Measurements from ENCODE around the gene TMEM208. TPM values are rescaled to one million over a fixed set of nuclear protein-coding genes. Genes with fewer than 3 reads are reported as not detected.
A peak's percentile ranks its signal among the peaks of the same experiment; 100 is the strongest.

Gene TMEM208
- total and polyA plus RNA-seq, 2 of the 13 experiments (the other 11 are each of a cell fraction or from before 2014, with no cell fraction given) = 58.8 to 72.9 TPM

- in situ Hi-C loops (cut with HindIII; ENCODE audit: extremely low pct_ligation_motif_present, low pct_unique_long_range_greater_than_20kb) = no loop called here
- peak; percentile 95 for ATAC-seq
- intact Hi-C loops (cut with micrococcal nuclease; ENCODE audit: unreplicated experiment) = loop anchor here (2.0 kb wide), 1 partner anchor 55 kb away; the partner anchor contains the start of gene FHOD1
- TF ChIP-seq ZBTB40 (IDR thresholded peaks at IDR 0.05) (peak; percentile 70), ZBTB40 (CRISPR knock-in tag; IDR thresholded peaks at IDR 0.05) (peak; percentile 54; the same call in 1 of the 2 replicates), HNRNPLL (IDR thresholded peaks at IDR 0.05; ENCODE audit: low read depth, low read length, poor library complexity, severe bottlenecking) (peak; percentile 73), ETV5 (CRISPR knock-in tag; IDR thresholded peaks at IDR 0.05; ENCODE audit: borderline replicate concordance) (peak; percentile 92), ZSCAN12 (CRISPR knock-in tag; IDR thresholded peaks at IDR 0.05) (peak; percentile 38; the same call in 1 of the 2 replicates), ZNF331 (CRISPR knock-in tag; IDR thresholded peaks at IDR 0.05) (peak; percentile 76), ZNF24 (IDR thresholded peaks at IDR 0.05) (no peak), KDM4B (CRISPR knock-in tag; IDR thresholded peaks at IDR 0.05) (no peak), ZNF580 (CRISPR knock-in tag; IDR thresholded peaks at IDR 0.05; ENCODE audit: borderline replicate concordance, low read depth) (peak; percentile 85; the same call in 1 of the 2 replicates), TCF7L2 (IDR thresholded peaks at IDR 0.05; ENCODE audit: low read depth, low read length) (no peak)
- TF ChIP-seq, protein P1, sequence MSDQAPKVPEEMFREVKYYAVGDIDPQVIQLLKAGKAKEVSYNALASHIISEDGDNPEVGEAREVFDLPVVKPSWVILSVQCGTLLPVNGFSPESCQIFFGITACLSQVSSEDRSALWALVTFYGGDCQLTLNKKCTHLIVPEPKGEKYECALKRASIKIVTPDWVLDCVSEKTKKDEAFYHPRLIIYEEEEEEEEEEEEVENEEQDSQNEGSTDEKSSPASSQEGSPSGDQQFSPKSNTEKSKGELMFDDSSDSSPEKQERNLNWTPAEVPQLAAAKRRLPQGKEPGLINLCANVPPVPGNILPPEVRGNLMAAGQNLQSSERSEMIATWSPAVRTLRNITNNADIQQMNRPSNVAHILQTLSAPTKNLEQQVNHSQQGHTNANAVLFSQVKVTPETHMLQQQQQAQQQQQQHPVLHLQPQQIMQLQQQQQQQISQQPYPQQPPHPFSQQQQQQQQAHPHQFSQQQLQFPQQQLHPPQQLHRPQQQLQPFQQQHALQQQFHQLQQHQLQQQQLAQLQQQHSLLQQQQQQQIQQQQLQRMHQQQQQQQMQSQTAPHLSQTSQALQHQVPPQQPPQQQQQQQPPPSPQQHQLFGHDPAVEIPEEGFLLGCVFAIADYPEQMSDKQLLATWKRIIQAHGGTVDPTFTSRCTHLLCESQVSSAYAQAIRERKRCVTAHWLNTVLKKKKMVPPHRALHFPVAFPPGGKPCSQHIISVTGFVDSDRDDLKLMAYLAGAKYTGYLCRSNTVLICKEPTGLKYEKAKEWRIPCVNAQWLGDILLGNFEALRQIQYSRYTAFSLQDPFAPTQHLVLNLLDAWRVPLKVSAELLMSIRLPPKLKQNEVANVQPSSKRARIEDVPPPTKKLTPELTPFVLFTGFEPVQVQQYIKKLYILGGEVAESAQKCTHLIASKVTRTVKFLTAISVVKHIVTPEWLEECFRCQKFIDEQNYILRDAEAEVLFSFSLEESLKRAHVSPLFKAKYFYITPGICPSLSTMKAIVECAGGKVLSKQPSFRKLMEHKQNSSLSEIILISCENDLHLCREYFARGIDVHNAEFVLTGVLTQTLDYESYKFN (CRISPR knock-in tag; conservative IDR thresholded peaks at IDR 0.05) = no peak
Observed at GRCh38 chr16:67191995-67192681, 34.8 kb upstream of the TMEM208 start, which contains the start of gene E2F4. Gene E2F4, plus strand, starts transcription at chr16:67192155. Its CDS starts 73 bp downstream, at chr16:67192228.

More at GRCh38 chr16:67191995-67192681, 34.8 kb upstream of the TMEM208 start, which contains the start of gene E2F4:
- H3K27me3 ChIP-seq (ENCODE audit: control insufficient read depth in 1 of 2, insufficient read depth in 2 of 2, low read length in 2 of 2) = peaks cover 7 to 16% of the 10 kb centered on the region in 2 experiments; a peak in 2 of 5 replicates
- H3K79me2 ChIP-seq (ENCODE audit: insufficient read depth, low read length) = peaks cover 21% of the 10 kb centered on the region
- H4K20me1 ChIP-seq (ENCODE audit: insufficient read depth, low read length) = no peaks in the 10 kb centered on the region; the same call in 1 of the 2 replicates
- ChIA-PET CTCF (ENCODE audit: low intra/inter-chr PET ratio, low total read pairs) (no interaction called here), POLR2A (interaction anchor here (0.9 to 1.9 kb wide), 6 partner anchors 8 to 56 kb away, joined by 3 to 8 read pairs (median 4); partner anchors contain the start of genes FHOD1, NOL3 and TMEM208)
- TSS peak; percentile 71 for BruUV-seq (replicated peaks)
- peaks cover 23 to 36% of the 10 kb centered on the region in 2 experiments for H3K36me3 ChIP-seq (replicated peaks in 1 of 2; ENCODE audit: control insufficient read depth in 1 of 2, insufficient read depth in 2 of 2, low read length in 2 of 2)
- H3K9me3 ChIP-seq (ENCODE audit: low read length) = no peaks in the 10 kb centered on the region
- H2AFZ ChIP-seq (ENCODE audit: low read length) = peak within 1 kb of the TSS; percentile 75
- peak; percentile 88 for FAIRE-seq
- 0% methylated on average over 9 of the region's 54 CpGs for WGBS (ENCODE audit: low lambda C conversion rate)
- H3K9ac ChIP-seq (ENCODE audit: insufficient read depth, low read depth, low read length) = peak within 1 kb of the TSS; percentile 98
- H3K4me1 ChIP-seq (ENCODE audit: insufficient read depth, low read length) = peaks cover 38% of the 10 kb centered on the region
- H3K4me2 ChIP-seq (ENCODE audit: low read depth, low read length) = peak within 1 kb of the TSS; percentile 97
- peak; percentile 88 for DNase-seq (ENCODE audit: low spot score)
- peak within 1 kb of the TSS; percentile 84 to 99 (median 97) for H3K4me3 ChIP-seq (replicated peaks in 1 of 3; ENCODE audit: insufficient read depth in 1 of 3, low read depth in 2 of 3, low read length in 3 of 3)
- H3K27ac ChIP-seq (ENCODE audit: extremely low read length, insufficient read depth, low read length) = peak within 1 kb of the TSS; percentile 59

Measured in HepG2 (cell line).